K562 (cell line): ENCODE results near the gene CRTC3. TPM values are rescaled to one million over a fixed set of nuclear protein-coding genes. Genes with fewer than 3 reads are reported as not detected.

Experiments
- ATF7 ChIP-seq: fragments of 450-650 bp; IDR thresholded peaks from 2 replicates; pipeline ENCODE4 v1.7.1; 2014; ENCODE audit warnings: mild to moderate bottlenecking, moderate library complexity
- CREB3 ChIP-seq: fragments of 450-650 bp; conservative IDR thresholded peaks from 2 replicates; pipeline ENCODE4 v1.6.1; 2016; ENCODE audit warnings: missing genetic modification characterization, low read depth, mild to moderate bottlenecking, missing compliant biosample characterization, moderate library complexity
- CTCFL ChIP-seq: IDR thresholded peaks from 2 replicates; pipeline ENCODE4 v1.6.1; 2011; ENCODE audit warnings: borderline replicate concordance, low read depth, mild to moderate bottlenecking, moderate library complexity, low read length; ENCODE audit not compliant: insufficient read depth, poor library complexity, severe bottlenecking
- DLX4 ChIP-seq: fragments of 250-450 bp; sonication (Bioruptor Pico); IDR thresholded peaks from 2 replicates; pipeline ENCODE4 v1.6.1; 2021; ENCODE audit warnings: mild to moderate bottlenecking
- GABPB2 ChIP-seq: fragments of 250-450 bp; sonication (Bioruptor Pico); conservative IDR thresholded peaks from 2 replicates; pipeline ENCODE4 v1.5.1; 2021; ENCODE audit warnings: mild to moderate bottlenecking
- HDAC2 ChIP-seq: fragments of 450-650 bp; IDR thresholded peaks from 2 replicates; pipeline ENCODE4 v1.6.1; 2016; ENCODE audit warnings: mild to moderate bottlenecking
- HDAC3 ChIP-seq: fragments of 450-650 bp; IDR thresholded peaks from 2 replicates; pipeline ENCODE4 v1.6.1; 2018; ENCODE audit warnings: borderline replicate concordance, mild to moderate bottlenecking, moderate library complexity; ENCODE audit not compliant: partially characterized antibody
- HLTF ChIP-seq: fragments of 450-650 bp; IDR thresholded peaks from 2 replicates; pipeline ENCODE4 v1.6.1; 2016
- HNRNPLL ChIP-seq: fragments of 200-400 bp; formaldehyde crosslinking; IDR thresholded peaks from 2 replicates; pipeline ENCODE4 v1.6.1; 2017; ENCODE audit warnings: low read length, low read depth, mild to moderate bottlenecking; ENCODE audit not compliant: poor library complexity, severe bottlenecking
- MTA2 ChIP-seq: fragments of 450-650 bp; IDR thresholded peaks from 2 replicates; pipeline ENCODE4 v1.6.1; 2016; ENCODE audit warnings: low read depth
- RAD21 ChIP-seq, 2 experiments: fragments of 250-450 bp in 1 of 2; fragments of 450-650 bp in 1 of 2; sonication (Bioruptor Pico) in 1 of 2; formaldehyde crosslinking in 1 of 2; IDR thresholded peaks in 1 of 2; conservative IDR thresholded peaks in 1 of 2; 2 replicates each; pipeline versions ENCODE4 v1.4.0 to v1.8.0; 2020 to 2022; ENCODE audit warnings: mild to moderate bottlenecking in 2 of 2, moderate library complexity in 1 of 2
- SIN3A ChIP-seq, 2 experiments: fragments of 150-350 bp in 1 of 2; IDR thresholded peaks; 2 replicates each; pipeline ENCODE4 v1.6.1; 2011 to 2016; ENCODE audit warnings: borderline replicate concordance in 2 of 2, low read depth in 2 of 2, low read length in 2 of 2, mild to moderate bottlenecking in 2 of 2, moderate library complexity in 2 of 2; ENCODE audit not compliant: control insufficient read depth in 1 of 2
- SNRNP70 ChIP-seq: fragments of 200-400 bp; formaldehyde crosslinking; optimal IDR thresholded peaks from 2 replicates; pipeline ENCODE3; 2017; ENCODE audit warnings: low read depth, low read length
- SPI1 ChIP-seq: IDR thresholded peaks from 2 replicates; pipeline ENCODE4 v1.6.1; 2011; ENCODE audit warnings: low read depth, low read length, control low read depth, borderline replicate concordance
- SRSF3 ChIP-seq: fragments of 200-400 bp; formaldehyde crosslinking; IDR thresholded peaks from 2 replicates; pipeline ENCODE4 v1.6.1; 2016; ENCODE audit warnings: mild to moderate bottlenecking, low read length, moderate library complexity; ENCODE audit not compliant: insufficient read depth
- TEAD1 ChIP-seq, 2 experiments: fragments of 450-650 bp in 1 of 2; sonication (generic) in 1 of 2; formaldehyde crosslinking; IDR thresholded peaks; 2 replicates each; pipeline versions ENCODE4 v1.4.0 to v1.8.0; 2020 to 2022; ENCODE audit warnings: mild to moderate bottlenecking in 2 of 2, missing genetic modification reagents in 1 of 2
- XRCC4 ChIP-seq: IDR thresholded peaks from one replicate; pipeline ENCODE4 v1.6.1; 2011; ENCODE audit not compliant: insufficient read depth, insufficient read length; ENCODE audit errors: extremely low read depth
- ZBTB1 ChIP-seq: sonication (generic); formaldehyde crosslinking; IDR thresholded peaks from 2 replicates; pipeline ENCODE4 v1.8.1; 2023; ENCODE audit warnings: missing genetic modification reagents, low read depth, mild to moderate bottlenecking, borderline replicate concordance
- ZNF174 ChIP-seq: fragments of 250-450 bp; sonication (Bioruptor Pico); IDR thresholded peaks from 2 replicates; pipeline ENCODE4 v1.4.0; 2020; ENCODE audit warnings: mild to moderate bottlenecking
- ZNF79 ChIP-seq: fragments of 250-450 bp; sonication (Bioruptor Pico); IDR thresholded peaks from 2 replicates; pipeline ENCODE4 v1.4.0; 2020; ENCODE audit warnings: low read depth, mild to moderate bottlenecking, moderate library complexity
- ZNF830 ChIP-seq: fragments of 250-450 bp; sonication (Bioruptor Pico); IDR thresholded peaks from 2 replicates; pipeline ENCODE4 v1.5.0; 2021; ENCODE audit warnings: mild to moderate bottlenecking
- polyA plus RNA-seq, 8 experiments: library from polyadenylated mRNA; depleted of rRNA in 4 of 8; stranded (reverse) in 5 of 8; unstranded in 3 of 8; fragments of >200 nt; fragmentation: Nextera tagmentation in 2 of 8; fragmentation: Illumina TruSeq in 1 of 8; extraction: Ambion mirVana in 2 of 8; extraction: Trizol in 1 of 8; gene quantifications; 2 replicates each; pipeline versions ENCODE4 v1.2.1 to v1.2.3, GENCODE V29; 2011 to 2014; ENCODE audit warnings: inconsistent platforms in 1 of 8, missing spikeins in 1 of 8
- total RNA-seq, 7 experiments: library from RNA; depleted of rRNA in 6 of 7; stranded (reverse); fragments of >200 nt in 6 of 7; fragmentation: Illumina TruSeq in 2 of 7; extraction: Trizol in 2 of 7; gene quantifications; 2 replicates each; pipeline versions ENCODE4 v1.2.1 to v1.2.3, GENCODE V29; 2011 to 2021; ENCODE audit warnings: low replicate concordance in 1 of 7
- TF ChIP-seq, protein P1 (sequence below): fragments of 200-800 bp; sonication (Bioruptor generic); IDR thresholded peaks from 2 replicates; pipeline ENCODE4 v1.6.1; 2017; ENCODE audit warnings: missing genetic modification characterization, missing compliant biosample characterization

Gene CRTC3
- total and polyA plus RNA-seq, 9 of the 15 experiments (the other 6 are each of a cell fraction or from before 2014, with no cell fraction given): 1.2 to 19.0 (median 11.6) TPM

DNA sequence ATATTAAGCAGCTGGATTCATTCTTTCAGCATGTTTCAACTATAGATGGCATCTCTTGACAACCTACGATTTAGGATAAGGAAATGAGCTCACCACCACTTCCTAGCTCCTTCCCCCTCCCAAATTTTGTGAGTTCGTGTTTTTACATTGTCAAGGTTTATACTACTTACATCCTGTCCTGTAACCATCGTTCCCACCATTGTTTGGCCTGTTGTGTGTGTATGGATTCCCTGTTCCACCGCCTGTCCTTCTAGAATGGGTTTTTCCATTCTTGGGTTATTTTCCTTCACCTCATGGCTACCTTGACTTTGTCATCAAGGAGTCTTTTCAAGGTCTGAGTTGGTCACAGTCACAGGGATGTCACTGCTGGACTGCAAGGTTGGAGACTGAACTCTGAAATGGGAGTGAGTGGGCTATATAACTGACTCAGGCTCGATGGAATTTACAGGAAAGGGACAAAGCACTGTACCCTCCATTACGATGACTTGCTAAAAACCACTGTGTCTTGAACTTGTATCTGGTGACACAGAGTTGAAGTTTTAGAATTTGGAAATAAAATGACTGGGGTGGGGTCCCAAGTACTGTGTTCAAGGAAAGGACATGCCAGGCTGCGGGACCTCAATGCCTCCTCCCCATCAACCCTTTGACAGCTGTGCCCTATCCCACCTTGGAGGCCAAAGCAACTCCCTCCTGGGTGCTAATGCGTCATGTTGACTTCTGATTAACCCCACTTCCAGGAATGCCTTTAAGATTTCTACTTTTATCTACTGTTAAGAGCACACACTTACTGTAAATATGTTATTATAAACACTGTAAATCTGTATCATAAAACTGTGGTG is 120.6 kb downstream of the CRTC3 start (continued):
- TF ChIP-seq HDAC3 (peak; percentile 42), CTCFL (no peak), SNRNP70 (no peak), SPI1 (peak; percentile 18; the same call in 1 of the 2 replicates), DLX4 (CRISPR knock-in tag) (no peak), XRCC4 (no peak), RAD21 (CRISPR knock-in tag; conservative IDR thresholded peaks at IDR 0.05 in 1 of 2, IDR thresholded peaks at IDR 0.05 in 1 of 2) (peak; percentile 25 to 56; a peak in 3 of 4 replicates), MTA2 (peak; percentile 9; the same call in 1 of the 2 replicates), ZNF79 (CRISPR knock-in tag) (peak; percentile 71), TEAD1 (CRISPR knock-in tag; IDR thresholded peaks at IDR 0.05) (peak in 1 of 2 experiments; percentile 36; a peak in 1 of 4 replicates), SIN3A (IDR thresholded peaks at IDR 0.05; ENCODE audit: borderline replicate concordance in 2 of 2, control insufficient read depth in 1 of 2, low read depth in 2 of 2, low read length in 2 of 2) (no peak), ZBTB1 (no peak), HNRNPLL (no peak), ZNF830 (CRISPR knock-in tag) (0 out of 2 replicates have a peak, but pooled peaks have one; percentile 53), ZNF174 (CRISPR knock-in tag) (no peak), HLTF (no peak), GABPB2 (CRISPR knock-in tag) (0 out of 2 replicates have a peak, but pooled peaks have one; percentile 54), CREB3 (tag) (peak; percentile 90), SRSF3 (no peak), HDAC2 (no peak), ATF7 (peak; percentile 63)
- TF ChIP-seq, protein P1, sequence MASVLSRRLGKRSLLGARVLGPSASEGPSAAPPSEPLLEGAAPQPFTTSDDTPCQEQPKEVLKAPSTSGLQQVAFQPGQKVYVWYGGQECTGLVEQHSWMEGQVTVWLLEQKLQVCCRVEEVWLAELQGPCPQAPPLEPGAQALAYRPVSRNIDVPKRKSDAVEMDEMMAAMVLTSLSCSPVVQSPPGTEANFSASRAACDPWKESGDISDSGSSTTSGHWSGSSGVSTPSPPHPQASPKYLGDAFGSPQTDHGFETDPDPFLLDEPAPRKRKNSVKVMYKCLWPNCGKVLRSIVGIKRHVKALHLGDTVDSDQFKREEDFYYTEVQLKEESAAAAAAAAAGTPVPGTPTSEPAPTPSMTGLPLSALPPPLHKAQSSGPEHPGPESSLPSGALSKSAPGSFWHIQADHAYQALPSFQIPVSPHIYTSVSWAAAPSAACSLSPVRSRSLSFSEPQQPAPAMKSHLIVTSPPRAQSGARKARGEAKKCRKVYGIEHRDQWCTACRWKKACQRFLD (CRISPR knock-in tag): peak; percentile 94
